Rectal smooth muscle tissue (tissue), 1 donor: ENCODE measurements around the gene PSMB4.
"Not testable (repeated sequence)": the region's sequence is repeated elsewhere in the genome, so short reads cannot be mapped to it uniquely, and the experiment has no call there.

ENCODE experiments used
- H3K27ac ChIP-seq: one replicate; pipeline ENCODE4 v1.7.0; 2013; ENCODE audit warnings: low read depth, low read length, inconsistent platforms
- H3K27me3 ChIP-seq: one replicate; pipeline ENCODE4 v1.7.0; 2013; ENCODE audit warnings: low read length; ENCODE audit not compliant: control insufficient read depth, insufficient read depth
- H3K36me3 ChIP-seq: one replicate; pipeline ENCODE4 v1.7.0; 2013; ENCODE audit warnings: low read length; ENCODE audit not compliant: control insufficient read depth, insufficient read depth
- H3K4me1 ChIP-seq: one replicate; pipeline ENCODE4 v1.7.0; 2013; ENCODE audit warnings: low read length; ENCODE audit not compliant: control insufficient read depth, insufficient read depth
- H3K4me3 ChIP-seq: one replicate; pipeline ENCODE4 v1.7.0; 2013; ENCODE audit warnings: low read length
- H3K9ac ChIP-seq: one replicate; pipeline ENCODE4 v1.7.0; 2013; ENCODE audit warnings: low read length

Gene PSMB4

DNA sequence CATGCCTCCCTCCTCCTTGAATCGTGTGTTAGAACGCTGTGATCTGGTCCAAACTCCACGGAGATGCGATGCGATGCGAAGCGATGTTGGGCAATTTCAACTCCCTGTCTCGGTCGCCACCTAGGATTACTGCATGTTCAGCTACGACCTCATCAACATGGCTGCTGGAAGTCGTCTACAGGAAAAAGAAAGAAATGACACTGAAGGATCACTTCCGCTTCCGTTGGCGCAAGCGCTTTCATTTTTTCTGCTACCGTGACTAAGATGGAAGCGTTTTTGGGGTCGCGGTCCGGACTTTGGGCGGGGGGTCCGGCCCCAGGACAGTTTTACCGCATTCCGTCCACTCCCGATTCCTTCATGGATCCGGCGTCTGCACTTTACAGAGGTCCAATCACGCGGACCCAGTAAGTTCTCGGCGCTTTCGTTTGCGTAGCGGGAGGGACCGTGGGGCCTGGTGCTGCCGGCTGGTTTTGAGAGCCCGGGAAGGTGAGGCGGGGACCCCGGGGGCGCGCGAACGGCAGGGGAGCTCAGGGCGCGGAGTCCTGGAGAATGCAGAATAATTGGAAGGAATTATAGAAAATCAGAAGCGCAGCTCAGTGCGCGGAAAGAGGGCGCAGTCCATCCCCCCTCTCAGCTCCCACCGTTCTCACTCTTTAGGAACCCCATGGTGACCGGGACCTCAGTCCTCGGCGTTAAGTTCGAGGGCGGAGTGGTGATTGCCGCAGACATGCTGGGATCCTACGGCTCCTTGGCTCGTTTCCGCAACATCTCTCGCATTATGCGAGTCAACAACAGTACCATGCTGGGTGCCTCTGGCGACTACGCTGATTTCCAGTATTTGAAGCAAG lies at the start of gene PSMB4:
TSS of gene PSMB4 (plus strand) at position 250 of the 848 bp plus-strand sequence. CDS start at position 265, 15 bp downstream.
- Histone ChIP-seq H3K27ac (peak within 1 kb of the TSS; percentile 79), H3K27me3 (no peaks in the 10 kb centered on the region), H3K4me1 (peaks cover 7% of the 10 kb centered on the region), H3K4me3 (peak within 1 kb of the TSS; percentile 87), H3K9ac (peak within 1 kb of the TSS; percentile 60), H3K36me3 (peaks cover 6% of the 10 kb centered on the region)

GRCh38 chr1:151350323-151350722 lies 49.0 kb upstream of the PSMB4 start:
- not testable (repeated sequence) for H3K9ac ChIP-seq, H3K4me3 ChIP-seq, H3K36me3 ChIP-seq, H3K27ac ChIP-seq, H3K27me3 ChIP-seq
- H3K4me1 ChIP-seq = peaks cover 11% of the 10 kb centered on the region

GRCh38 chr1:151352021-151352718 lies 47.2 kb upstream of the PSMB4 start:
- Histone ChIP-seq H3K27me3 (no peaks in the 10 kb centered on the region), H3K4me3 (no peak overlapping the region), H3K4me1 (peaks cover 5% of the 10 kb centered on the region), H3K36me3 (no peaks in the 10 kb centered on the region), H3K27ac (no peak overlapping the region), H3K9ac (no peak overlapping the region)

DNA sequence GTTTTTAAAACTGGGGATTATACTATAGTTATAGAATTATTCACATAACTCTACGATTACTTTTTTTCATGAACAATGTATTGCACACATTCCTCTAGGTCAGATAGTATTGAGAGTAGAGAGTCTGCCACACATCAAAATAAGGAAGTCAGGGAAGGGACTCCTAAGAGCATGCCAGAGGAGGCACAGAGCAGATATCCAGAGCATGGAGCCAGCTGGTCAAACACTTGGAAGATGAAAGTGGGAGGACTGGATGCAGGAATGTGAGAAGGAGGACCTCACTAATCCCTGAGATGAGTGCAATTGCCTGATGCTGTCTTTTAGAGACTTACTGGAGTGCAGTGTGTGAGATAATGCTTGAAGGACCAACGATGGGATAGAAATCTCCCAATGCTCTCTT lies 42.7 kb upstream of the PSMB4 start:
- H3K36me3 ChIP-seq = no peaks in the 10 kb centered on the region

GRCh38 chr1:151361883-151362282 lies 37.5 kb upstream of the PSMB4 start:
- H3K4me3 ChIP-seq = no peak overlapping the region
- H3K36me3 ChIP-seq = peaks cover 28% of the 10 kb centered on the region
- H3K27me3 ChIP-seq = no peaks in the 10 kb centered on the region
- H3K4me1 ChIP-seq = no peaks in the 10 kb centered on the region
- no peak overlapping the region for H3K9ac ChIP-seq
- H3K27ac ChIP-seq = no peak overlapping the region

More for the DNA sequence above, 42.7 kb upstream of the PSMB4 start:
- Histone ChIP-seq H3K9ac (no peak overlapping the region), H3K27me3 (no peaks in the 10 kb centered on the region), H3K4me1 (no peaks in the 10 kb centered on the region), H3K4me3 (no peak overlapping the region), H3K27ac (no peak overlapping the region)

DNA sequence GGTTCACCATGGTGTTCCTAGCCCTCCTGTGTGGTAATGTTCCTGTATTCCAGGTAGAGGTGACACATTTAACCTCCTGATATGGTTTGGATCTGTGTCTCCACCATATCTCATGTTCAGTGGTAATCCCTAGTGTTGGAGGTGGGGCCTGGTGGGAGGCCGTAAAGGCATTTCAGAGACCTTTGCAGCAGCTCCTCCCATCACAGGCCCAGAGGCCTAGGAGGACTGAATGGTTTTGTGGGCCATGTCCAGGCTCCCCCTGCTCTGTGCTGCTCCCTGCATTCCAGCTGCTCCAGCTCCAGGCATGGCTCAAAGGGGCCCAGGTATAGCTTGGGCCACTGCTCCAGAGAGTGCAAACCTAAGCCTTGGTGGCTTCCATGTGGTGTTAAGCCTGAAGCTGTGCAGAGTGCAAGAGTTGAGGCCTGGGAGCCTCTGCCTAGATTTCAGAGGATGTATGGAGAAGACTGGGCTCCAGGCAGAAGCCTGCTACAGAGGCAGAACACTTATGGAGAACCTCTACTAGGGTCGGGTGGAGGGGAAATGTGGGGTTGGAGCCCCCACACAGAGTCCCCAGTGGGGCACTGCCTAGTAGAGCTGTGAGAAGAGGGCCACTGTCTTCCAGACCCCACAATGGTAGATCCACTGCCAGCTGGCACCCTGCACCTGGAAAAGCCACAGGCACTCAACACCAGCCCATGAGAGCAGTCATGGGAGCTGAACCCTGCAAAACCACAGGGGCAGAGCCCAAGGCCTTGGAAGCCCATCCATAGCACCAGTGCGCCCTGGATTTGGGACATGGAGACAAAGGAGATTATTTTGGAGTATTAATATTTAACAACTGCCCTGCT lies 36.8 kb upstream of the PSMB4 start:
- H3K4me3 ChIP-seq = no peak overlapping the region
- no peak overlapping the region for H3K9ac ChIP-seq
- H3K36me3 ChIP-seq = peaks cover 28% of the 10 kb centered on the region
- H3K27ac ChIP-seq = no peak overlapping the region
- no peaks in the 10 kb centered on the region for H3K4me1 ChIP-seq
- H3K27me3 ChIP-seq = no peaks in the 10 kb centered on the region

GRCh38 chr1:151364996-151365395 lies 34.4 kb upstream of the PSMB4 start:
- Histone ChIP-seq H3K4me3 (no peak overlapping the region), H3K27me3 (no peaks in the 10 kb centered on the region), H3K27ac (no peak overlapping the region), H3K4me1 (peaks cover 4% of the 10 kb centered on the region), H3K9ac (no peak overlapping the region), H3K36me3 (peaks cover 28% of the 10 kb centered on the region)

DNA sequence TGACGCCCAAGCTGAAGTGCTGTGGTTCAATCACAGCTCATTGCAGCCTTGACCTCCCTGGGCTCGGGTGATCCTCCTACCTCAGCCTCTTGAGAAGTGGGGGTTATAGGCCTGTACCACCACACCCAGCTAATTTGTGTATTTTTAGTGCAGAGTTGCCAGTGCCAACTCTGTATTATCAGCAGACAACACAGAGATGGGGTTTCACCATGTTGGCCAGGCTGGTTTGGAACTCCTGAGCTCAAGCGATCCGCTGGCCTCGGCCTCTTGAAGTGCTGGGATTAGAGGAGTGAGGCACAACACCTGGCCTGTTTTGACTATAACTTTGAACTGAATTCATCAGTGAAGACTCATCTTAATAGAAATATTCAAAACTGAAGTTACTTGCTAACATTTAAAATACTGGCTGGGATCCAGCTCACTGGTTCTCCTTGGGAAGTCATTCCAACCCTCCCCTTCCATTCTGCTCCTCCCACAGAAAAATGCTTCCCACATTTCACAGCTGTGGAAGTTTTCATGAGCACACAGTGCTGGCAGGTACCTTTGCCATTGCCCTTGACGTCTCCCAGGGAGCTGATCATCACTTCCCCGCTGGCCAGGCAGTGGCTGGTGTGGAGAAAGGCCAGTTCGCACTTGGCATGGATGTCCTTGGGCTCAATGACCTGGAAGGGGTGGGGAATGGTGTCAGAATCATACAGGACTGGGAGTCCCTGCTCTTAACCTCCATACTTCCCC lies 31.5 kb upstream of the PSMB4 start:
- Histone ChIP-seq H3K27ac (no peak overlapping the region), H3K4me1 (peaks cover 19% of the 10 kb centered on the region), H3K27me3 (no peaks in the 10 kb centered on the region), H3K9ac (no peak overlapping the region), H3K36me3 (peaks cover 28% of the 10 kb centered on the region), H3K4me3 (no peak overlapping the region)

DNA sequence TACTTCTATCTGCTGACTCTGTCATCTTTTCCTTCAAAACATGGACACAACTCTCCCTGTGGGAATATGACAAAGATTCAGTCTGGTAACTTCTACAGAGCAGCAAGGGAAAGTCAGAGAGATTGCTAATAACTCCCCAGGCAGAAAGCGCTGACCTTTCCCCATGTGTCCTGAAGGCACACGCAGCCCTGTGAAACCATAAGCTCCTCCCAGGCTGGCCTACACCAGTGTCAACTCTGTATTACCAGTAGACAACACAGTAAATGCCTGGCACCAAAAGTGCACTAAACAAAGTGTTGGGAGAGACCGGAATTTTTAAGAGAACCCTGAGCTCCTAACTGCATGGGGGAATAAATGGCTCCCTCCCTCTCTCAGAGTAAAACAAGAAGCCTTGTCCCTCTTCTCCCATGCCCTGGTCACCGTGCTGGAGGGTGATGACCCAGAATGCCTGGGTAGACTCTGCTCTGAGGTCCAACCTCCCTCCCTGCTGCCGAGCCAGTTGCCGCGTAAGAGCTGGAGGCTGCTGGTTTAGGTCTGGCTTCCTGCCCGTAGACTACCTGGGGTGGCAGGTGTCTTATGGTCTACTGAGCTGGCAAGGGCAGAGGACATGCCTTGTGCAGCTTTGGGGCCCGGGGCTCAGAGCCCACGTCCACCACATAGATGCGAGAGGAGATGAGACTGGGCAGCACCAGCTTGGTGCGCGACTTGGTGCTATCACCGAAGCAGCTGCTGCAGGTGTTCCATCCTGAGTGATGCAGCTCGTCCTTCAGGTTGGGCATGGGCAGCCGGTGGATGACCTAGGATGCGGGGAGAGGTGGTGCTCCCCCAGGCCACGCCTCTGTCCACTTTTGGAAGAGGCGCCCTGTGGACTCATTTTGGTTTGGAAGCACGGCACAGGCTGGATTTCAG lies 30.7 kb upstream of the PSMB4 start:
- Histone ChIP-seq H3K36me3 (peaks cover 28% of the 10 kb centered on the region), H3K27me3 (no peaks in the 10 kb centered on the region), H3K4me3 (no peak overlapping the region), H3K4me1 (peaks cover 19% of the 10 kb centered on the region), H3K27ac (no peak overlapping the region), H3K9ac (no peak overlapping the region)

GRCh38 chr1:151369302-151369610 lies 30.1 kb upstream of the PSMB4 start:
- Histone ChIP-seq H3K4me3 (no peak overlapping the region), H3K4me1 (peaks cover 19% of the 10 kb centered on the region), H3K9ac (no peak overlapping the region), H3K27me3 (no peaks in the 10 kb centered on the region), H3K36me3 (peaks cover 25% of the 10 kb centered on the region), H3K27ac (no peak overlapping the region)

- no peak overlapping the region for H3K27ac ChIP-seq
- peaks cover 19% of the 10 kb centered on the region for H3K4me1 ChIP-seq
- H3K27me3 ChIP-seq = no peaks in the 10 kb centered on the region
- H3K4me3 ChIP-seq = peak overlapping the region; percentile 51
- H3K9ac ChIP-seq = no peak overlapping the region
- H3K36me3 ChIP-seq = peaks cover 21% of the 10 kb centered on the region
These were observed 29.7 kb upstream of the PSMB4 start for GRCh38 chr1:151369621-151370048.
